ACC112 (cell line): ENCODE measurements around the gene CD300H.

Experiments
- H2AFZ ChIP-seq: fragments of 200-600 bp; sonication (generic); one replicate; pipeline ENCODE4 v1.6.0; 2017; ENCODE audit warnings: antibody characterized with exemption, low read length; ENCODE audit not compliant: unreplicated experiment
- H3K27ac ChIP-seq: fragments of 200-600 bp; sonication (generic); 2 replicates; pipeline ENCODE4 v1.5.1; 2014; ENCODE audit warnings: low read depth, mild to moderate bottlenecking, antibody characterized with exemption, low read length, moderate library complexity
- H3K27me3 ChIP-seq: fragments of 200-600 bp; sonication (generic); 2 replicates; pipeline ENCODE4 v1.6.1; 2014; ENCODE audit warnings: mild to moderate bottlenecking, antibody characterized with exemption, low read length, moderate library complexity, mixed read lengths; ENCODE audit not compliant: insufficient read depth
- H3K36me3 ChIP-seq: fragments of 200-600 bp; sonication (generic); 2 replicates; pipeline ENCODE4 v1.6.1; 2016; ENCODE audit warnings: mild to moderate bottlenecking, antibody characterized with exemption, low read length, moderate library complexity, mixed read lengths; ENCODE audit not compliant: insufficient read depth
- H3K4me1 ChIP-seq: fragments of 200-600 bp; sonication (generic); one replicate; pipeline ENCODE4 v1.6.1; 2016; ENCODE audit warnings: low read length, mixed read lengths; ENCODE audit not compliant: insufficient read depth, unreplicated experiment, control insufficient read depth
- H3K4me3 ChIP-seq: fragments of 200-600 bp; sonication (generic); 2 replicates; pipeline ENCODE4 v1.5.1; 2014; ENCODE audit warnings: mild to moderate bottlenecking, low read depth, low read length
- H3K79me2 ChIP-seq: fragments of 200-600 bp; sonication (generic); one replicate; pipeline ENCODE4 v1.6.0; 2016; ENCODE audit warnings: low read length; ENCODE audit not compliant: control insufficient read depth, unreplicated experiment, insufficient read depth

CD300H gene

GRCh38 chr17:74567397-74567796 is at the start of gene CD300H:
CD300H (minus strand) TSS chr17:74567509.
- H3K79me2 ChIP-seq = no peaks in the 10 kb centered on the region
- H3K27me3 ChIP-seq = peaks cover 2% of the 10 kb centered on the region; the same call in 1 of the 2 replicates
- no peak within 1 kb of the TSS for H3K27ac ChIP-seq
- no peak within 1 kb of the TSS for H2AFZ ChIP-seq
- H3K36me3 ChIP-seq = no peaks in the 10 kb centered on the region
- H3K4me3 ChIP-seq = no peak within 1 kb of the TSS
- H3K4me1 ChIP-seq = peaks cover 14% of the 10 kb centered on the region

DNA sequence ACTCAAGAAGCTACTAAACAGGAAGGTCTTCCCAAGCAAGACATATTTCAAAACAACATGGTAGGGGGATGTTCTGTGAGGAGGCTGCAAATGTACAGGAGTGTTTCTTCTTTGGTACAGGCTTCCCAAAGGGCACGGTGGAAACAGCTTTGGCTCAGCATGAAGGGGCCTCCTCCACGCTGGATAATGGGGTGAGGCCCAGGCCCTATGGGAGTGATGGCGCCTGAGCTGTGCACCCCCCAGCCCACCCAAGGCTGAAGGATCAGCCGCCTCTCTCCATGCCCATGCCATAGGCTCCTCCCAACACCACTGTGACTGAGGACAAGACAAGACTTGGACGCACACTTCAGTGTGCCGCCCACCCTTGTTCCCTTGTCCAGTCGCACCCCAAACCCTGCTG is 49.4 kb upstream of the CD300H start:
- Histone ChIP-seq H3K27me3 (peaks cover 31% of the 10 kb centered on the region), H3K4me3 (no peak overlapping the region), H2AFZ (no peak overlapping the region), H3K36me3 (no peaks in the 10 kb centered on the region), H3K4me1 (no peaks in the 10 kb centered on the region), H3K27ac (no peak overlapping the region), H3K79me2 (no peaks in the 10 kb centered on the region)

DNA sequence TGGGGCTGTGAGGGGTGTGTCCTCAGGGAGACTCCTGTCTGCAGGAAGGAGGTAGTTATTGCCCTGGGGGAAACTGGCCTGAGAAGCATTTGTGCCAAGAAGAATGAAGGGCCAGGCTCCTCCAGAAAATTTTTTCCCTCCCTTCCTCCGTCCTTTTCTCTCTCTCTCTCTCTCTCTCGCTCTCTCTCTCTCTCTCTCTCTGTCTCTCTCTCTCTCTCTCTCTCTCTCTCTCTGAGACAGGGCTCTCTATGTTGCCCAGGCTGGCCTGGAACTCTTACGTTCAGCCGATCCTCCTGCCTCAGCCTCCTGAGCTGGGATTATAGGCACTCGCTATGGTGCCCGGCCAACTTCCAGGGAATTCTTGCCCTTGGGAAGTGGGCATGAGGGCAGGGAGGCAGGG is 44.7 kb upstream of the CD300H start:
- H3K79me2 ChIP-seq = no peaks in the 10 kb centered on the region
- peaks cover 23% of the 10 kb centered on the region for H3K27me3 ChIP-seq
- H3K4me1 ChIP-seq = no peaks in the 10 kb centered on the region
- no peak overlapping the region for H3K4me3 ChIP-seq
- no peak overlapping the region for H3K27ac ChIP-seq
- H3K36me3 ChIP-seq = no peaks in the 10 kb centered on the region
- no peak overlapping the region for H2AFZ ChIP-seq

GRCh38 chr17:74610108-74610507 is 42.8 kb upstream of the CD300H start:
- H3K27me3 ChIP-seq = peaks cover 21% of the 10 kb centered on the region
- no peak overlapping the region for H3K4me3 ChIP-seq
- no peaks in the 10 kb centered on the region for H3K79me2 ChIP-seq
- peaks cover 2% of the 10 kb centered on the region for H3K4me1 ChIP-seq
- no peak overlapping the region for H2AFZ ChIP-seq
- H3K36me3 ChIP-seq = no peaks in the 10 kb centered on the region
- no peak overlapping the region for H3K27ac ChIP-seq

- H3K27me3 ChIP-seq = peaks cover 28% of the 10 kb centered on the region
- no peaks in the 10 kb centered on the region for H3K79me2 ChIP-seq
- no peak overlapping the region for H3K27ac ChIP-seq
- H3K4me3 ChIP-seq = no peak overlapping the region
- no peaks in the 10 kb centered on the region for H3K36me3 ChIP-seq
- peaks cover 4% of the 10 kb centered on the region for H3K4me1 ChIP-seq
- no peak overlapping the region for H2AFZ ChIP-seq
Measured at GRCh38 chr17:74608511-74608910, 41.2 kb upstream of the CD300H start.

DNA sequence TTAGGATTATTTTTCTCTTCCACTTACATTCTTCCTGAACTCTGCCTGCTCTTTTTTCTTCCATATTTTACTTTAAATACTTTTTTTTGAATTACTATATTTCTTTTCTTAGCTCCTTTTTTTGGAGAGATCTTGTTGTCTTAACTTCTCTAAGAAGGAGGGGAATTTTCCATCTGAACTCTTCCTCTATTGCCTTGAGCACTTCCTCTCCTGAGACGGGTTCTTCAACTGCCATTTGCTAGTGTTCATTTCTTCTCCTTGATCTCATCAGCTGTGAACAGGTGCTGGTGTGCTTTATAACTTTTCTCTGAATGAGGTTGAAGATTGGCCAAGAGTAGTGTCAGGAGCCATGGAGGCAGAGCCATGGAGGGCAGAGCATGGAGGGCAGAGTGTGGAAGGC is 39.9 kb upstream of the CD300H start:
- no peak overlapping the region for H2AFZ ChIP-seq
- no peaks in the 10 kb centered on the region for H3K36me3 ChIP-seq
- no peak overlapping the region for H3K4me3 ChIP-seq
- peaks cover 24% of the 10 kb centered on the region for H3K27me3 ChIP-seq
- peaks cover 4% of the 10 kb centered on the region for H3K4me1 ChIP-seq
- no peak overlapping the region for H3K27ac ChIP-seq
- H3K79me2 ChIP-seq = no peaks in the 10 kb centered on the region

DNA sequence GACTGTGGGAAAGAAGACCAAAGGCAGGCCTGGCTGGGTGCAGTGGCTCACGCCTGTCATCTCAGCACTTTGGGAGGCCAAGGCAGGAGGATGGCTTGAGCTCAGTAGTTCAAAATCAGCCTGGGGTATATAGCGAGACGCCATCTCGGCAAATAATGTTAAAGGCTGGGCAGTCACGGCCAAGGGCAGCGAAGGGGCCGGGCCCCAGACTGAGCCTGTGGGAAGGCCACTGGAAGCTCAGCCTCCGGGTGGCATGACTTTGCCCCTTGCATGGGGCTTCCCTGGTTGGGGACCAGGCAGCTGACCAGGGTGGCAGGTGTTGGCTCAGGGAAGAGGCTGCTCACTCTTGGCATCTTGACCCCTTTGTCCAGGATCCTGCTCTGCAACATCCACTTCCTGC is 38.7 kb upstream of the CD300H start:
- H3K27ac ChIP-seq = no peak overlapping the region
- peaks cover 24% of the 10 kb centered on the region for H3K27me3 ChIP-seq

DNA sequence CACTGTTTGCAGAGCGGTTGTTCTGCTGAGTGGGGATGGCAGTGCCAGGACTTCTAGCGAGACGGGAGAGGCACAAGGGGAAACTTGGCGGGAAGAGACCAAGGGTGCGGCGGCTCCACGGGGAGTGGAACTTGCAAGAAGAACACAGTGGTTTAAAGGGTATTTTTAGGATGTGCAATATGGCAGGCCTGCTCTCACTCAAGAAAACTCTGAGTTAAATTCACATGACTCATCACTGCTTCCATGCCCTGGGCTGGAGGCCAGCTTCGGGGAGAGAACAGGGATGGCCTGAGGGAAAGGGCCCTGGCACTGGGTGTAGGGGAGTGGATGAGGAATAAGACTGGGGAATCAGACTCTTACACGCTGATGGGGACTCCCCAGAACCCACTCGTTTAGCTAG is 38.1 kb upstream of the CD300H start:
- no peak overlapping the region for H3K27ac ChIP-seq
- no peaks in the 10 kb centered on the region for H3K79me2 ChIP-seq
- H3K36me3 ChIP-seq = no peaks in the 10 kb centered on the region
- H2AFZ ChIP-seq = no peak overlapping the region
- peaks cover 4% of the 10 kb centered on the region for H3K4me1 ChIP-seq
- peaks cover 24% of the 10 kb centered on the region for H3K27me3 ChIP-seq
- H3K4me3 ChIP-seq = no peak overlapping the region

More for the DNA sequence above, 38.7 kb upstream of the CD300H start:
- Histone ChIP-seq H3K79me2 (no peaks in the 10 kb centered on the region), H3K36me3 (no peaks in the 10 kb centered on the region), H3K4me3 (no peak overlapping the region), H3K4me1 (peaks cover 4% of the 10 kb centered on the region), H2AFZ (no peak overlapping the region)

DNA sequence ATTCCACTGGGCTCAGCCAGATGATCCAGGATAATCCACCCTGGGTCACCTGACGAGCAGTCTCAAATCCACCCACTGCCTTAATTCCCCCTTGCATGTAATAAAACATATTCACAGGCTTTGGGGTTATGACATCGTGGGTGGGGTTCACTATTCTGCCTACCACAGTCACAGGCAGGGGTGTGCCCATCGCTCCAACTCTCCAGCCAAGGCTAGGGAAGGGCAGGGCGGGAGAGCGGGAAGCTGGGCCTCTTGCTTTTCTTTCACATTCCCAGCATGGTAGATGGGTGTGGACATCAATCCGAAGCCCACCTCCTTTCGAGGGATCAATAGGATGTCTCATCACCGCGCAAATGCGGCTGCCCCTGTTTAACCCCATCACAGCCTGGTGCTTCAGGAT is 37.5 kb upstream of the CD300H start:
- peaks cover 24% of the 10 kb centered on the region for H3K27me3 ChIP-seq

DNA sequence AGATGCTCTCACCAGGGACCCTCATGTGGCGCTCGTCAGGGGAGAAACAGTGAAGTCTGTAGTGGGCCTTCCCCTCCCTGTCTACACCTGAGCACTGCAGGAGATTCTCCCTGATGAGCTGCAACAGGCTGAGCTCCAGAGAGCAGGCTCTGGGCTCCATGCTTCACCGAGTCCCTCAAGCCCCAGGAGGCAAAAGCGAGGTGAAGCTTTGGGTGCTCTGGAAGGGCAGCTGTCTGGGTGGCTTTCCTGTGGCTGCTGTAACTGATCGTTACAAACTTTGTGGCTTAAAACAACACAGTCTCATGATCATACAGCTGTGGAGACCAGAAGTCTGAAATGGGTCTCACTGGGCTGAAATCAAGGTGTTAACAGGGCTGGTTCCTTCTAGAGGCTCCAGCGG is 36.9 kb upstream of the CD300H start:
- no peak overlapping the region for H3K27ac ChIP-seq
- H3K79me2 ChIP-seq = no peaks in the 10 kb centered on the region
- H3K36me3 ChIP-seq = no peaks in the 10 kb centered on the region
- H3K27me3 ChIP-seq = peaks cover 26% of the 10 kb centered on the region
- peaks cover 4% of the 10 kb centered on the region for H3K4me1 ChIP-seq
- no peak overlapping the region for H2AFZ ChIP-seq
- no peak overlapping the region for H3K4me3 ChIP-seq

More for the DNA sequence above, 37.5 kb upstream of the CD300H start:
- H3K4me3 ChIP-seq = no peak overlapping the region
- H3K36me3 ChIP-seq = no peaks in the 10 kb centered on the region
- H3K27ac ChIP-seq = no peak overlapping the region
- peaks cover 4% of the 10 kb centered on the region for H3K4me1 ChIP-seq
- H3K79me2 ChIP-seq = no peaks in the 10 kb centered on the region
- H2AFZ ChIP-seq = no peak overlapping the region

DNA sequence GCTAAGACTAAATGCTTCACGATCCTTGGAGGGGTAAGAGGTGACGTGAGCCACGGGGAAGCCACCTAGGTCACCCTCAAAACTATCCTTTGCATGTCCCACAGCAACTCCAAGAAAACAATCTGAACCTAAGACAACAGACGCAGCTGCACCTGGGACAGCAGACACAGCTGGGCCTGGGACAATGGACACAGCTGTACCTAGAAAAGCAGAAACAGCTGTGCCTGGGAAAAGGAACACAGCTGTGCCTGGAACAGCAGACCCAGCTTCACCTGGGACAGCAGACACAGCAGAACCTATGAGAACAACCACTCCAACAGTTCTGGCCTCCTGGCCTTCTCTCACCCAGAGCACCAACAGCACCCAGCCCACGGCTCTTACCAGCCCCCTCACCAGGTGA is 36.4 kb upstream of the CD300H start:
- Histone ChIP-seq H3K27me3 (peaks cover 30% of the 10 kb centered on the region), H3K4me1 (peaks cover 4% of the 10 kb centered on the region), H3K4me3 (no peak overlapping the region), H2AFZ (no peak overlapping the region), H3K36me3 (no peaks in the 10 kb centered on the region), H3K27ac (no peak overlapping the region), H3K79me2 (no peaks in the 10 kb centered on the region)
